Astrocyte (in vitro differentiated cells and primary cell): ENCODE results near the gene PPP2R3B. TPM values are rescaled to one million over a fixed set of nuclear protein-coding genes. Genes with fewer than 3 reads are reported as not detected.

Experiments
- DNase-seq: peaks from one replicate; pipeline ENCODE4 v3.0.0-alpha.2; 2010; ENCODE audit warnings: low read depth
- FAIRE-seq: peaks from 2 replicates; lab custom pipeline; 2011; peaks lifted over from hg19 to GRCh38; lab: Jason Lieb, UNC
- H2AFZ ChIP-seq: 2 replicates; pipeline ENCODE4 v1.6.0; 2012; ENCODE audit warnings: low read depth, low read length, inconsistent platforms
- H3K27ac ChIP-seq: 2 replicates; pipeline ENCODE4 v1.5.1; 2011; ENCODE audit warnings: low read depth, low read length, inconsistent platforms
- H3K27me3 ChIP-seq: 2 replicates; pipeline ENCODE4 v1.6.0; 2011; ENCODE audit warnings: low read length, inconsistent platforms; ENCODE audit not compliant: insufficient read depth
- H3K36me3 ChIP-seq: 2 replicates; pipeline ENCODE4 v1.5.1; 2011; ENCODE audit warnings: low read length, inconsistent platforms; ENCODE audit not compliant: insufficient read depth
- H3K4me1 ChIP-seq: 2 replicates; pipeline ENCODE4 v1.5.1; 2011; ENCODE audit warnings: low read length, inconsistent platforms; ENCODE audit not compliant: insufficient read depth
- H3K4me2 ChIP-seq: 2 replicates; pipeline ENCODE4 v1.6.0; 2012; ENCODE audit warnings: low read length, inconsistent platforms
- H3K4me3 ChIP-seq: 2 replicates; pipeline ENCODE4 v1.5.1; 2011; ENCODE audit warnings: low read depth, mild to moderate bottlenecking, low read length, inconsistent platforms; ENCODE audit not compliant: insufficient read depth
- H3K79me2 ChIP-seq: 2 replicates; pipeline ENCODE4 v1.6.0; 2012; ENCODE audit warnings: mild to moderate bottlenecking, low read length, inconsistent platforms; ENCODE audit not compliant: insufficient read depth
- H3K9ac ChIP-seq: 2 replicates; pipeline ENCODE4 v1.6.0; 2012; ENCODE audit warnings: mild to moderate bottlenecking, low read length, inconsistent platforms
- H3K9me3 ChIP-seq: 2 replicates; pipeline ENCODE4 v1.5.1; 2012; ENCODE audit warnings: low read depth, mild to moderate bottlenecking, low read length, inconsistent platforms; ENCODE audit not compliant: insufficient read depth
- H4K20me1 ChIP-seq: 2 replicates; pipeline ENCODE4 v1.6.0; 2012; ENCODE audit warnings: low read length, inconsistent platforms; ENCODE audit not compliant: insufficient read depth
- H3K27ac Mint-ChIP-seq: one replicate; pipeline ENCODE4 v1.8.0; 2021; ENCODE audit warnings: mild to moderate bottlenecking, mixed read lengths; ENCODE audit not compliant: unreplicated experiment
- H3K27me3 Mint-ChIP-seq: one replicate; pipeline ENCODE4 v1.8.0; 2021; ENCODE audit warnings: low read depth, mixed read lengths; ENCODE audit not compliant: unreplicated experiment
- H3K36me3 Mint-ChIP-seq: one replicate; pipeline ENCODE4 v1.8.0; 2021; ENCODE audit warnings: low read depth, mixed read lengths; ENCODE audit not compliant: unreplicated experiment
- H3K4me1 Mint-ChIP-seq: one replicate; pipeline ENCODE4 v1.8.0; 2021; ENCODE audit warnings: low read depth, mixed read lengths; ENCODE audit not compliant: unreplicated experiment
- H3K4me3 Mint-ChIP-seq: one replicate; pipeline ENCODE4 v1.8.0; 2021; ENCODE audit warnings: mild to moderate bottlenecking, moderate library complexity, mixed read lengths; ENCODE audit not compliant: unreplicated experiment
- H3K9me3 Mint-ChIP-seq: one replicate; pipeline ENCODE4 v1.8.0; 2021; ENCODE audit warnings: mild to moderate bottlenecking, mixed read lengths; ENCODE audit not compliant: unreplicated experiment
- EZH2 ChIP-seq: IDR thresholded peaks from 2 replicates; pipeline ENCODE4 v1.6.1; 2012; ENCODE audit warnings: mild to moderate bottlenecking, low read length, inconsistent platforms; ENCODE audit not compliant: insufficient read depth
- total RNA-seq: library from RNA; stranded (reverse); gene quantifications from 2 replicates; pipeline ENCODE4 v1.2.1, GENCODE V29; 2021
- TF ChIP-seq, protein P1 (sequence below): IDR thresholded peaks from 2 replicates; pipeline ENCODE4 v1.5.1; 2011; ENCODE audit warnings: low read depth, mild to moderate bottlenecking, inconsistent platforms, low read length, moderate library complexity; ENCODE audit not compliant: insufficient read depth

The PPP2R3B gene
- total RNA-seq, 1 donor from 2014 or later = 44.7 TPM

GRCh38 chrX:370244-370962, 16.3 kb downstream of the PPP2R3B start:
- peaks cover 10% of the 10 kb centered on the region for H3K27me3 ChIP-seq
- H3K27ac Mint-ChIP-seq = no peak overlapping the region
- H3K4me3 Mint-ChIP-seq = no peak overlapping the region
- H3K27ac ChIP-seq = no peak overlapping the region
- H3K4me3 ChIP-seq = no peak overlapping the region
- H3K9me3 Mint-ChIP-seq = no peaks in the 10 kb centered on the region
- no peak overlapping the region for H3K4me2 ChIP-seq
- peaks cover 22% of the 10 kb centered on the region for H3K4me1 Mint-ChIP-seq
- H3K9ac ChIP-seq = no peak overlapping the region
- no peaks in the 10 kb centered on the region for H3K27me3 Mint-ChIP-seq
- H3K36me3 Mint-ChIP-seq = no peaks in the 10 kb centered on the region
- H3K79me2 ChIP-seq = peaks cover 18% of the 10 kb centered on the region
- H3K4me1 ChIP-seq = peaks cover 18% of the 10 kb centered on the region
- TF ChIP-seq EZH2 = no peak
- TF ChIP-seq, protein P1, sequence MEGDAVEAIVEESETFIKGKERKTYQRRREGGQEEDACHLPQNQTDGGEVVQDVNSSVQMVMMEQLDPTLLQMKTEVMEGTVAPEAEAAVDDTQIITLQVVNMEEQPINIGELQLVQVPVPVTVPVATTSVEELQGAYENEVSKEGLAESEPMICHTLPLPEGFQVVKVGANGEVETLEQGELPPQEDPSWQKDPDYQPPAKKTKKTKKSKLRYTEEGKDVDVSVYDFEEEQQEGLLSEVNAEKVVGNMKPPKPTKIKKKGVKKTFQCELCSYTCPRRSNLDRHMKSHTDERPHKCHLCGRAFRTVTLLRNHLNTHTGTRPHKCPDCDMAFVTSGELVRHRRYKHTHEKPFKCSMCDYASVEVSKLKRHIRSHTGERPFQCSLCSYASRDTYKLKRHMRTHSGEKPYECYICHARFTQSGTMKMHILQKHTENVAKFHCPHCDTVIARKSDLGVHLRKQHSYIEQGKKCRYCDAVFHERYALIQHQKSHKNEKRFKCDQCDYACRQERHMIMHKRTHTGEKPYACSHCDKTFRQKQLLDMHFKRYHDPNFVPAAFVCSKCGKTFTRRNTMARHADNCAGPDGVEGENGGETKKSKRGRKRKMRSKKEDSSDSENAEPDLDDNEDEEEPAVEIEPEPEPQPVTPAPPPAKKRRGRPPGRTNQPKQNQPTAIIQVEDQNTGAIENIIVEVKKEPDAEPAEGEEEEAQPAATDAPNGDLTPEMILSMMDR = no peak
- H3K9me3 ChIP-seq = no peaks in the 10 kb centered on the region
- no peak overlapping the region for H2AFZ ChIP-seq
- FAIRE-seq = no peak
- H3K36me3 ChIP-seq = no peaks in the 10 kb centered on the region
- H4K20me1 ChIP-seq = peaks cover 23% of the 10 kb centered on the region
- no peak for DNase-seq

DNA sequence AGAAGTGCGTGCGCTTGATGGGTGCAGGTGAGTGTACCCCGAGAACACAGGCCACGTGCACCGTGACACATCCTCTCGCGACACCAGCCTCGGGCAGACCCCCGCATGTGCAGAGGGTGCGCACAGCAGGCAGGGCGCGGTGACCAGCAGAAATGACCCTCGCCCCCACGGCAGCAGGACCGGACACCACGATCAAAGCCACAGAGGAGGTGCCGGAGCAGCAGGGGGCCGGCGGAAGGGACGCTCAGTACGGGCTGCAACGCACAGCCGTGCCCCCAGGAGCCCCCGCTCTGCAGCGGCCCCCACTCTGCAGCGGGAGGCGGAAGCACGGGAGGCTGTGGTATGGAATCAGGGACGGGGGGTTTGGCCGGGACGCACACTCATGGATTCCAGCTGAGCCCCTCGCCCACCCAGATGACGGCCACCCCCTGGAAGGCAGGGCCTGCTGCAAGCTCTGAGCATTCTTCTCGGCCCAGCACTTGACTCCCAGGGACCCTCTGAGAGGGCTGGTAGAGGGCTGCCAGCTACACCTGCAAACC, 17.1 kb downstream of the PPP2R3B start:
- Mint-ChIP-seq H3K4me1 (peaks cover 21% of the 10 kb centered on the region), H3K9me3 (no peaks in the 10 kb centered on the region), H3K36me3 (no peaks in the 10 kb centered on the region), H3K27me3 (no peaks in the 10 kb centered on the region), H3K27ac (peak overlapping the region; percentile 34), H3K4me3 (no peak overlapping the region)
- Histone ChIP-seq H3K9ac (no peak overlapping the region), H3K4me3 (no peak overlapping the region), H3K36me3 (no peaks in the 10 kb centered on the region), H4K20me1 (peaks cover 17% of the 10 kb centered on the region), H3K79me2 (peaks cover 18% of the 10 kb centered on the region), H3K4me2 (no peak overlapping the region), H3K4me1 (peaks cover 16% of the 10 kb centered on the region), H3K27ac (no peak overlapping the region), H3K9me3 (no peaks in the 10 kb centered on the region), H3K27me3 (peaks cover 10% of the 10 kb centered on the region), H2AFZ (no peak overlapping the region)
- TF ChIP-seq, protein P1 = no peak
- TF ChIP-seq EZH2 = no peak
- FAIRE-seq (no peak), DNase-seq (no peak)
